Neural progenitor cell (in vitro differentiated cells): ENCODE results near the gene C3orf52.

Source experiments
- EZH2 ChIP-seq: fragments of 200-600 bp; sonication (generic); IDR thresholded peaks from 2 replicates; pipeline ENCODE4 v1.6.1; 2017; ENCODE audit warnings: antibody characterized with exemption, mild to moderate bottlenecking, moderate library complexity
- EZH2phosphoT487 ChIP-seq: fragments of 200-600 bp; sonication (generic); IDR thresholded peaks from 2 replicates; pipeline ENCODE4 v1.6.1; 2017; ENCODE audit warnings: antibody characterized with exemption
- TF ChIP-seq, protein P1 (sequence below): fragments of 200-600 bp; sonication (generic); IDR thresholded peaks from 2 replicates; pipeline ENCODE4 v1.5.1; 2017; ENCODE audit warnings: antibody characterized with exemption, mild to moderate bottlenecking

DNA sequence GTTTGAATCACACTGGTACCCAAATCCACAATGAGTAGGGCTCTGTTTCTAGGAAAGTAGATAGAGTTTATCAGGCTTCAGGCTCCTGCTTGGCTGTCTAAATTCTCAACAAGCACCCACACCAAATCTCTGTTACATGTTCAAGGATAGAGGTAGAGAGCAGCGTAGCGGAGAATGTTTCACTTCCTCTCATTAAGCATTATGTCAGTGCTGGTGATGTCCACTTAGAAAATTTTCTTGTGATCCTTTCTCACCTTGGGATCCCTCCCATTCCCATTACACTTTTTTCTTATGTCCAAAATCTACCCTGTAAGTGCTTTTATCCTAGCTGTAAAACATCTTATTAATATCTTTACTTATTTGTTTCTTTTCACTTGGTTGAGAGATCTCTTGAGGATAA is 81.6 kb downstream of the C3orf52 start:
- TF ChIP-seq, protein P1, sequence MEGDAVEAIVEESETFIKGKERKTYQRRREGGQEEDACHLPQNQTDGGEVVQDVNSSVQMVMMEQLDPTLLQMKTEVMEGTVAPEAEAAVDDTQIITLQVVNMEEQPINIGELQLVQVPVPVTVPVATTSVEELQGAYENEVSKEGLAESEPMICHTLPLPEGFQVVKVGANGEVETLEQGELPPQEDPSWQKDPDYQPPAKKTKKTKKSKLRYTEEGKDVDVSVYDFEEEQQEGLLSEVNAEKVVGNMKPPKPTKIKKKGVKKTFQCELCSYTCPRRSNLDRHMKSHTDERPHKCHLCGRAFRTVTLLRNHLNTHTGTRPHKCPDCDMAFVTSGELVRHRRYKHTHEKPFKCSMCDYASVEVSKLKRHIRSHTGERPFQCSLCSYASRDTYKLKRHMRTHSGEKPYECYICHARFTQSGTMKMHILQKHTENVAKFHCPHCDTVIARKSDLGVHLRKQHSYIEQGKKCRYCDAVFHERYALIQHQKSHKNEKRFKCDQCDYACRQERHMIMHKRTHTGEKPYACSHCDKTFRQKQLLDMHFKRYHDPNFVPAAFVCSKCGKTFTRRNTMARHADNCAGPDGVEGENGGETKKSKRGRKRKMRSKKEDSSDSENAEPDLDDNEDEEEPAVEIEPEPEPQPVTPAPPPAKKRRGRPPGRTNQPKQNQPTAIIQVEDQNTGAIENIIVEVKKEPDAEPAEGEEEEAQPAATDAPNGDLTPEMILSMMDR = no peak
- TF ChIP-seq EZH2 (no peak), EZH2phosphoT487 (no peak)
